Hair follicular keratinocyte (primary cell): Measurements from ENCODE around the gene RMND5A. TPM values are rescaled to one million over a fixed set of nuclear protein-coding genes. Genes with fewer than 3 reads are reported as not detected.

Experiments used
- total RNA-seq: library from RNA; depleted of rRNA; stranded (reverse); fragments of >200 nt; gene quantifications from 2 replicates; pipeline ENCODE4 v1.2.3, GENCODE V29; 2015

The RMND5A gene, protein sequence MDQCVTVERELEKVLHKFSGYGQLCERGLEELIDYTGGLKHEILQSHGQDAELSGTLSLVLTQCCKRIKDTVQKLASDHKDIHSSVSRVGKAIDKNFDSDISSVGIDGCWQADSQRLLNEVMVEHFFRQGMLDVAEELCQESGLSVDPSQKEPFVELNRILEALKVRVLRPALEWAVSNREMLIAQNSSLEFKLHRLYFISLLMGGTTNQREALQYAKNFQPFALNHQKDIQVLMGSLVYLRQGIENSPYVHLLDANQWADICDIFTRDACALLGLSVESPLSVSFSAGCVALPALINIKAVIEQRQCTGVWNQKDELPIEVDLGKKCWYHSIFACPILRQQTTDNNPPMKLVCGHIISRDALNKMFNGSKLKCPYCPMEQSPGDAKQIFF
- total RNA-seq = 21.0 and 23.7 TPM in 2 replicates

DNA sequence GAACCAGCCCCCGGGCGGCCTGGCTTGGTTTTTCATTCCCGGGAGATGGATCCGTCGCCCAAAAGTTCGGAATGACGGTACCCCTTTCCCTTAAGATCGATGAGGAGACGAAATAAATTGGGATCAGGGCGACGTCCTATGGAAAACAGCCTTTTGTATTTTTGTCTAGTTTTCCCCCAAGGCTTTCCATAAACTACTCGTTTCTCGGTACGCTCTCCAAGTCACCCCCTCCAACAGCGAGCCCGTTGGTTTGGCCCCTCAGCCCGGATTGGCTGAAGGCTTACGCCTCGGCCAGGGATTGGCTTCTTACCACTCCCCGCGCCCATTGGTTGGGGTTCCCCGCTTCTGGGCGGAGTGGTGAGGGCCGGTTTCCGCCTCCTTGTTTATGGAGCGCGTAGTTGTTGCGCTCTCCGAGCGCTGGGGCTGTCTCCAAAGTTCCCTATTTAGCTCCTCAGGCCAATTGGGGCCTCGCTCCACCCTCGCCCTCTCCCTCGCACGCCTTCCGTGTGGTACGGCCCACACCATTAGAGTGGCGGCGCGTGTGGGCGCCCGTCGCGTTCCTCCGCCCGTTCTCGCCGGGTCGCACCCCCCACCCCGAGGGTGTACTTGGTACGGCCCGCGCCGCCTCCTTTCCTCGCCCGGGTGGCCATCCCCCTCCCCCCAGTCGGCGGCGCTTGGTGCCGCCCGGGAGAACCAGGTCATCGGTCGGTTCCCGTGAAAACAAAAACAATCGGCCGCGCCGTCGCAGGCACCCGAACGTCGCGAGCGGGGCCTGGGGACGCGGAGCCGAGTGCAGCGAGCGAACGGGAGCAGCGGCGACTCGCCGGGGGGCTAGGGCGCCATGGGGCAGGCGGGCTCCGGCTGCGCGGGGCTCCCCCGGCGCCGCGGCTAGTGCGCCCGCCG lies at the start of gene RMND5A:
RMND5A (plus strand) TSS at position 655 of the 903 bp plus-strand sequence. CDS start 377 bp downstream, outside the sequence.

DNA sequence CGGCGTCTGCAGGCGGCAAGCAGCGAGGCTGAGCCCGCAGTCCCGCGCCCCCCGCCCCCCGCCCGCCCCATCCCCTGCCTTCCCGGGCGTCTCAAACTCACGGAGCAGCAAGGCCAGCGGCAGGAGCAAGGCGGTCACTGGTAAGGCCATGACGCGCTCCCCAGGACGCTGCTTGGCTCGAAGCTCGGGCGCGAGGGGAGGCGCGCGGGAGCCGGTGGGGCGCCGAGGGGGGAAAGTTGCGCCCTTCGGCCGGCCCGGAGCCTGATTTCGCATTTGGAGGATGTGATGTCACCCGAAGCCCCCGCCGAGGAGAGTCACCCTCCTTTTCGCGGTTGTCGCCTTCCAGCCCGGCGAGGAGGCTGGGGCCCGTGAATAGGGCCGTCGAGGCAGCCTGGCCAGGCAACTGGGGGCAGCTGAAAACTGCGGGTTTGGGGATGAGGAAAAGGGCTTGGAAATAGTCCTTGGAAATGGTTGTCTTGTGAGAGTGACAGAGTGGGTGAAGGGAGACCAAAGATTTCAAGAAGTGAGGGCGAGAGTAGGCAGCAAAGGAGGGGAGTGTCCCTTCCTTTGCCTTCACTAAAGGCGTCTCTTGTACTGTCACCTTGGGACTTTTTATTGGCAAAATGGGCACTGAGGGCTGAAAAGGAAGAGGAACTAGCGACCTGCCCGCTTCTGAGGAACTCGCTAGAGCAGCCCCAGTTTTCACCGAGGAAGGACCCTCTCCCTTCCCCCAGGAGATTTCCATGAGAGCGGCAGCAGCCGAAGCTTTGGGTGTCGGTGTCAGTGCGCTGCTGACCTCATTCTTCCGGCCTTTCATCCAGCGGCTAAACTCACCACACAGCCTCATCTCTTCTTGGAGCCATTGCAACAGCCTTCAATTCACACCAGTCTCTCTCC lies 70.8 kb downstream of the RMND5A start, which contains the start of gene CD8A:
CD8A (minus strand) TSS at position 238 of the 897 bp plus-strand sequence; CDS start at position 150, 88 bp downstream.

Other genes with a start within 250 kb of the RMND5A start
- gene CHMP3, start 156.8 kb upstream of the RMND5A start, total RNA-seq = 62.5 and 80.5 TPM in 2 replicates
- 9.8 and 10.3 TPM in 2 replicates for gene RNF103, start 96.4 kb upstream of the RMND5A start, total RNA-seq
- gene CD8A, start 70.6 kb downstream of the RMND5A start, total RNA-seq = 0.04 and 0.08 TPM in 2 replicates
- gene CD8B, start 141.6 kb downstream of the RMND5A start, total RNA-seq = not detected in 2 replicates
- gene RGPD1, start 221.8 kb downstream of the RMND5A start, total RNA-seq = 0.08 and 0.76 TPM in 2 replicates